ENCODE data around the gene DAZAP2.

Gene DAZAP2

GRCh38 chr12:51217133-51217967 lies 21.3 kb upstream of the DAZAP2 start:
- CTCF ChIA-PET = interaction anchor here (0.6 to 1.9 kb wide), 6 partner anchors 10 to 813 kb away, joined by 4 to 12 read pairs (median 4); partner anchors contain the start of gene DAZAP2
- Histone ChIP-seq H3K4me1 (ENCODE audit: control insufficient read depth, insufficient read depth, low read length) (peaks cover 6% of the 10 kb centered on the region), H3K4me3 (ENCODE audit: low read depth, low read length) (peak overlapping the region; percentile 65), H3K9me3 (ENCODE audit: control insufficient read depth, insufficient read depth, low read depth, low read length) (no peaks in the 10 kb centered on the region), H3K36me3 (ENCODE audit: control insufficient read depth in 2 of 2, insufficient read depth in 1 of 2, low read length in 2 of 2) (no peaks in the 10 kb centered on the region), H3K27ac (ENCODE audit: extremely low read depth, low read depth, low read length) (peak overlapping the region; percentile 91)
- POLR2A ChIA-PET = interaction anchor here (0.6 to 4.0 kb wide), 21 partner anchors 9 to 1512 kb away, joined by 3 to 36 read pairs (median 5); partner anchors contain the start of genes CSRNP2 and DAZAP2
- TF ChIP-seq KLF1 (tag by site-specific recombination; IDR thresholded peaks at IDR 0.05) (peak; percentile 15; the same call in 1 of the 2 replicates), ZNF184 (tag by site-specific recombination; IDR thresholded peaks at IDR 0.05) (no peak), PRDM2 (tag by site-specific recombination; IDR thresholded peaks at IDR 0.05; ENCODE audit: borderline replicate concordance) (no peak), SETDB1 (IDR thresholded peaks at IDR 0.05; ENCODE audit: insufficient read length, low read length) (no peak), ZNF776 (tag by site-specific recombination; IDR thresholded peaks at IDR 0.05; ENCODE audit: borderline replicate concordance) (no peak), ZNF335 (tag by site-specific recombination; conservative IDR thresholded peaks at IDR 0.05) (no peak), ZNF830 (tag by site-specific recombination; IDR thresholded peaks at IDR 0.05; ENCODE audit: low read depth) (no peak), WT1 (tag by site-specific recombination; IDR thresholded peaks at IDR 0.05) (no peak), ZNF26 (tag by site-specific recombination; IDR thresholded peaks at IDR 0.05) (no peak), ZNF274 (IDR thresholded peaks at IDR 0.05; ENCODE audit: low read length) (no peak), ZNF274 (tag by site-specific recombination; IDR thresholded peaks at IDR 0.05; ENCODE audit: borderline replicate concordance) (no peak), ZBTB21 (tag by site-specific recombination; IDR thresholded peaks at IDR 0.05) (no peak), ZNF121 (tag by site-specific recombination; IDR thresholded peaks at IDR 0.05) (no peak), ATF2 (tag by site-specific recombination; IDR thresholded peaks at IDR 0.05; ENCODE audit: low read depth) (no peak), ZNF140 (tag by site-specific recombination; IDR thresholded peaks at IDR 0.05) (no peak), ZNF791 (tag by site-specific recombination; IDR thresholded peaks at IDR 0.05) (no peak), ZEB2 (tag by site-specific recombination; IDR thresholded peaks at IDR 0.05) (0 out of 2 replicates have a peak, but pooled peaks have one; percentile 29), BCL11B (tag by site-specific recombination; IDR thresholded peaks at IDR 0.05; ENCODE audit: low read depth) (no peak), ZBTB8A (tag by site-specific recombination; IDR thresholded peaks at IDR 0.05) (peak; percentile 19), ZBTB1 (tag by site-specific recombination; IDR thresholded peaks at IDR 0.05) (no peak), ZNF155 (tag by site-specific recombination; IDR thresholded peaks at IDR 0.05) (no peak), ZIC2 (tag by site-specific recombination; IDR thresholded peaks at IDR 0.05) (peak; percentile 55; the same call in 1 of the 2 replicates), ZNF76 (tag by site-specific recombination; IDR thresholded peaks at IDR 0.05; ENCODE audit: borderline replicate concordance, low read depth) (0 out of 2 replicates have a peak, but pooled peaks have one; percentile 18), KLF7 (tag by site-specific recombination; IDR thresholded peaks at IDR 0.05; ENCODE audit: borderline replicate concordance) (no peak), ZBTB26 (tag by site-specific recombination; optimal IDR thresholded peaks at IDR 0.05) (peak; percentile 43), CTCF (tag by site-specific recombination; IDR thresholded peaks at IDR 0.05) (peak; percentile 78)

Data from HEK293 (cell line).